Cardiac muscle cell (in vitro differentiated cells and primary cell): ENCODE results near the gene ZFYVE28. TPM values are rescaled to one million over a fixed set of nuclear protein-coding genes. Genes with fewer than 3 reads are reported as not detected.

Experiments used
- DNase-seq, 2 donors: peaks; one replicate each; pipeline versions ENCODE4 v3.0.0 to v3.0.0-alpha.2; 2010 to 2017; ENCODE audit warnings: low read depth in 1 of 2, low spot score in 1 of 2
- H3K27ac ChIP-seq: fragments of 200-600 bp; sonication (generic); 2 replicates; pipeline ENCODE4 v1.5.1; 2016
- H3K27me3 ChIP-seq: fragments of 200-600 bp; sonication (generic); 2 replicates; pipeline ENCODE4 v1.6.0; 2016; ENCODE audit warnings: control low read depth
- H3K36me3 ChIP-seq: fragments of 200-600 bp; sonication (generic); 2 replicates; pipeline ENCODE4 v1.5.1; 2016; ENCODE audit warnings: control low read depth
- H3K4me1 ChIP-seq: fragments of 200-600 bp; sonication (generic); 2 replicates; pipeline ENCODE4 v1.8.1; 2017; ENCODE audit warnings: low read depth, mild to moderate bottlenecking, mixed run types
- H3K4me3 ChIP-seq: fragments of 200-600 bp; sonication (generic); 2 replicates; pipeline ENCODE4 v1.5.1; 2016; ENCODE audit warnings: mild to moderate bottlenecking
- H3K9me3 ChIP-seq: fragments of 200-600 bp; sonication (generic); 2 replicates; pipeline ENCODE4 v1.5.1; 2017; ENCODE audit warnings: low read depth, mild to moderate bottlenecking, control low read depth
- CTCF ChIP-seq: IDR thresholded peaks from 2 replicates; pipeline ENCODE4 v1.5.1; 2012; ENCODE audit warnings: low read depth, mild to moderate bottlenecking, low read length
- polyA plus RNA-seq: library from polyadenylated mRNA; unstranded; fragments of >200 nt; fragmentation: Nextera tagmentation; extraction: Ambion mirVana; gene quantifications from 2 replicates; pipeline ENCODE4 v1.2.1, GENCODE V29; 2016
- total RNA-seq: library from RNA; depleted of rRNA; stranded (reverse); fragments of >200 nt; gene quantifications from 2 replicates; pipeline ENCODE4 v1.2.3, GENCODE V29; 2016

ZFYVE28 gene
- total and polyA plus RNA-seq, 2 experiments from 2014 or later: 1.3 to 4.0 TPM

GRCh38 chr4:2362266-2363055 lies 56.0 kb downstream of the ZFYVE28 start:
- no peaks in the 10 kb centered on the region for H3K36me3 ChIP-seq
- H3K4me3 ChIP-seq: no peak overlapping the region
- H3K9me3 ChIP-seq: no peaks in the 10 kb centered on the region
- no peak for DNase-seq
- H3K27me3 ChIP-seq: no peaks in the 10 kb centered on the region
- peaks cover 8% of the 10 kb centered on the region for H3K4me1 ChIP-seq
- no peak for TF ChIP-seq CTCF
- peak overlapping the region; percentile 39 for H3K27ac ChIP-seq

- no peak for TF ChIP-seq CTCF
- Histone ChIP-seq H3K9me3 (no peaks in the 10 kb centered on the region), H3K4me3 (no peak overlapping the region), H3K27me3 (no peaks in the 10 kb centered on the region), H3K27ac (no peak overlapping the region), H3K4me1 (peaks cover 8% of the 10 kb centered on the region), H3K36me3 (no peaks in the 10 kb centered on the region)
- no peak for DNase-seq
These were observed 56.8 kb downstream of the ZFYVE28 start for GRCh38 chr4:2361366-2362265.

- H3K27me3 ChIP-seq: no peaks in the 10 kb centered on the region
- DNase-seq: no peak
- TF ChIP-seq CTCF: no peak
- no peak overlapping the region for H3K27ac ChIP-seq
- H3K4me3 ChIP-seq: no peak overlapping the region
- peaks cover 8% of the 10 kb centered on the region for H3K4me1 ChIP-seq
- no peaks in the 10 kb centered on the region for H3K36me3 ChIP-seq
- H3K9me3 ChIP-seq: no peaks in the 10 kb centered on the region
These were observed 58.1 kb downstream of the ZFYVE28 start for GRCh38 chr4:2360396-2360730.

GRCh38 chr4:2359591-2360395 lies 58.7 kb downstream of the ZFYVE28 start:
- TF ChIP-seq CTCF: no peak
- Histone ChIP-seq H3K4me1 (peaks cover 8% of the 10 kb centered on the region), H3K27ac (no peak overlapping the region)

GRCh38 chr4:2357821-2358745 lies 60.4 kb downstream of the ZFYVE28 start:
- TF ChIP-seq CTCF: no peak
- Histone ChIP-seq H3K27ac (no peak overlapping the region), H3K27me3 (no peaks in the 10 kb centered on the region), H3K4me1 (peaks cover 8% of the 10 kb centered on the region), H3K4me3 (no peak overlapping the region), H3K36me3 (no peaks in the 10 kb centered on the region), H3K9me3 (no peaks in the 10 kb centered on the region)
- no peak for DNase-seq

More at GRCh38 chr4:2359591-2360395, 58.7 kb downstream of the ZFYVE28 start:
- no peak for DNase-seq
- Histone ChIP-seq H3K36me3 (no peaks in the 10 kb centered on the region), H3K4me3 (no peak overlapping the region), H3K9me3 (no peaks in the 10 kb centered on the region), H3K27me3 (no peaks in the 10 kb centered on the region)
